ENCODE results near the gene SFTPB.
"Not testable (repeated sequence)": the region's sequence is repeated elsewhere in the genome, so short reads cannot be mapped to it uniquely, and the experiment has no call there.

Gene SFTPB

GRCh38 chr2:85617723-85618122 lies 50.3 kb downstream of the SFTPB start:
- H3K4me1 Mint-ChIP-seq: peaks cover 30% of the 10 kb centered on the region
- H3K36me3 Mint-ChIP-seq: peaks cover 27% of the 10 kb centered on the region
- H3K27ac Mint-ChIP-seq, H3K27me3 Mint-ChIP-seq, DNase-seq, H3K9me3 Mint-ChIP-seq: not testable (repeated sequence)
- CTCF ChIA-PET: interaction anchor here (1.2 to 3.1 kb wide), 2 partner anchors 19 to 22 kb away, joined by 4 to 14 read pairs; no protein-coding TSS in a partner anchor
- H3K4me3 Mint-ChIP-seq: peak overlapping the region; percentile 97

GRCh38 chr2:85615413-85615728 lies 52.6 kb downstream of the SFTPB start:
- H3K4me3 Mint-ChIP-seq: peak overlapping the region; percentile 97
- H3K27me3 Mint-ChIP-seq: no peaks in the 10 kb centered on the region
- DNase-seq: no peak
- CTCF ChIA-PET: interaction anchor here (0.6 to 3.1 kb wide), 2 partner anchors 22 to 481 kb away, joined by 3 to 14 read pairs; no protein-coding TSS in a partner anchor
- H3K36me3 Mint-ChIP-seq: peaks cover 22% of the 10 kb centered on the region
- H3K4me1 Mint-ChIP-seq: peaks cover 40% of the 10 kb centered on the region
- H3K27ac Mint-ChIP-seq: peak overlapping the region; percentile 98
- H3K9me3 Mint-ChIP-seq: no peaks in the 10 kb centered on the region

- not testable (repeated sequence) for DNase-seq, H3K9me3 Mint-ChIP-seq, H3K4me3 Mint-ChIP-seq, H3K27me3 Mint-ChIP-seq
- Mint-ChIP-seq H3K27ac (peak overlapping the region; percentile 45), H3K4me1 (peaks cover 44% of the 10 kb centered on the region), H3K36me3 (peaks cover 26% of the 10 kb centered on the region)
- CTCF ChIA-PET: interaction anchor here (0.6 kb wide), 1 partner anchor 482 kb away, joined by 3 read pairs; no protein-coding TSS in a partner anchor
These were observed 53.2 kb downstream of the SFTPB start for GRCh38 chr2:85614757-85615156.

DNA sequence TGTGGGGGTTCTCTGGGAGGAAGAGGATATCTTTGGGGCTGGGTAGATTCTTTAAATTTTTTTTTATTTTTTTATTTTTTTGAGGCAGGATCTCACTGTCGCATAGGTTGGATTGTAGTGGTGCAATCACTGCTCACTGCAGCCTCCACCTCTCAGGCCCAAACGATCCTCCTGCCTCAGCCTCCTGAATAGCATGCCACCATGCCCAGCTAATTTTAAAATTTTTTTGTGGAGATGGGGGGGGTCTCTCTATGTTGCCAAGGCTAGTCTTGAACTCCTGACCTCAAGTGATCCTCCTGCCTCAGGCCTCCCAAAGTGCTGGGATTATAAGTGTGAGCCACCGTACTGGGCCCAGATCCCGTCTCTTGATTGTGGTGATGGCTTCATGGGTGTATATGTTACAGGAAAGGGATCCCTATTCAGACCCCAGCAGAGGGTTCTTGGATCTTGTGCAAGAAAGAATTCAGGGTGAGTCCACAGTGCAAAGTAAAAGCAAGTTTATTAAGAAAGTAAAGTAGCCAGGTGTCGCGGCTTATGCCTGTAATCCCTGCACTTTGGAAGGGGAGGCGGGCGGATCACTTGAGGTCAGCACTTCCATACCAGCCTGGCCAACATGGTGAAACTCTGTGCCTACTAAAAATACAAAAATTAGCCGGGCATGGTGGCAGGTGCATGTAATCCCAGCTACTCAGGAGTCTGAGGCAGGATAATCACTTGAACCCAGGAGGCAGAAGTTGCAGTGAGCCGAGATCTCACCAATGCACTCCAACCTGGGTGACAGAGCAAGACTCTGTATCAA lies 54.1 kb downstream of the SFTPB start:
- no peaks in the 10 kb centered on the region for H3K27me3 Mint-ChIP-seq
- CTCF ChIA-PET: no interaction called here

GRCh38 chr2:85611705-85612587 lies 56.1 kb downstream of the SFTPB start, which contains the start of gene C2orf68:
Gene C2orf68, minus strand, starts transcription at chr2:85612066. Its CDS starts 82 bp downstream, at chr2:85611984.
- Mint-ChIP-seq H3K27ac (peak within 1 kb of the TSS; percentile 88), H3K9me3 (no peaks in the 10 kb centered on the region), H3K36me3 (peaks cover 26% of the 10 kb centered on the region), H3K27me3 (no peaks in the 10 kb centered on the region), H3K4me3 (peak within 1 kb of the TSS; percentile 86), H3K4me1 (peaks cover 35% of the 10 kb centered on the region)
- peak; percentile 92 for DNase-seq
- CTCF ChIA-PET: interaction anchor here (1.7 kb wide), 1 partner anchor 9 kb away, joined by 5 read pairs; the partner anchor contains the start of gene TMEM150A

More for the DNA sequence above, 54.1 kb downstream of the SFTPB start:
- Mint-ChIP-seq H3K4me3 (no peak overlapping the region), H3K4me1 (peaks cover 44% of the 10 kb centered on the region), H3K27ac (no peak overlapping the region), H3K9me3 (no peaks in the 10 kb centered on the region), H3K36me3 (peaks cover 26% of the 10 kb centered on the region)
- no peak for DNase-seq

DNA sequence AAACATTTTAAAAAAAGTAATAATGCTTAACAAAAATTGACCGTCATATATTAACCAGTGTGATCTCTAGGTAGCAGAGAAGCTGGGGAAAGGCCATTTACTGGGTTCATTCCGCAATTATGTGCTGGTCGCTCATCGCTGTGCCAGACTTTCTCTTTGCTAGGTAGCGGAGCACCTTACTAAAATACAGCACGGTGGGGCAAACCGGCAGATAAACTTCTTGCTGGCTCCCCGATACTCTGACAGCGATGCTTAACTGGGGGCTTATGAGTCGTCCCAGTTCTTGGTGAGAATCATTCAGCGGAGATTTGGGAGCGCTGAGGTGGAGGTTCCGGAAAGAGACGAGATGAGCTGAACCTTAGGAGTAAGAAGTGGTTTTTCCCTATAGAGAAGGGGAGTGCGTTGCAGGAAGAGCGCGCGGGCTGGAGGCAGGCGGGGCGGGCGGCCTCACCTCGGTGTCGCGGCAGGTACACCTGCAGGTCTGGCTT lies 56.7 kb downstream of the SFTPB start:
- CTCF ChIA-PET: interaction anchor here (1.7 kb wide), 1 partner anchor 9 kb away, joined by 5 read pairs; the partner anchor contains the start of gene TMEM150A
- H3K36me3 Mint-ChIP-seq: peaks cover 26% of the 10 kb centered on the region
- peak overlapping the region; percentile 83 for H3K27ac Mint-ChIP-seq
- H3K4me3 Mint-ChIP-seq: peak overlapping the region; percentile 86
- no peaks in the 10 kb centered on the region for H3K9me3 Mint-ChIP-seq
- DNase-seq: no peak
- H3K27me3 Mint-ChIP-seq: no peaks in the 10 kb centered on the region
- peaks cover 32% of the 10 kb centered on the region for H3K4me1 Mint-ChIP-seq
